ENCODE measurements around the gene RNFT2.
"Not testable (repeated sequence)": the region's sequence is repeated elsewhere in the genome, so short reads cannot be mapped to it uniquely, and the experiment has no call there.

The RNFT2 gene

DNA sequence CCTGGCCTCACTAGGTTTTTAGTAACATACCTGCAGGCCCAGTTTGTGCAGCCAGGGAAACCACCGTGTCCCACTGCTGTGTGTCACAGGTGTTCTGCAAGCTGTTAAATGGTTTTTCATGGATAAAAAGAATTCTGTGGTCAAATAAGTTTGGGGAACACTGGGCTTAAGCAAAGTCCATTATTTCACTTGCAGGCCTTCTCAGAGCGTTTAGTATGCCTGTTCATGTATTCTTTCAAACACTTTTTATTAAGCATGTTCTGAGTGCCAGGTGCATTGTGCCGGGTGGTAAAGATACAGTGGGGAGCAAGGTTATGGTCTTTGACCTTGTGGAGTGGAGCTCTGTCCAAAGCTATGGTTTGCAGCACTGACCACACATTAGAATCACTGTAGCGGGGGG, 7.4 kb downstream of the RNFT2 start:
- DNase-seq, result no peak

DNA sequence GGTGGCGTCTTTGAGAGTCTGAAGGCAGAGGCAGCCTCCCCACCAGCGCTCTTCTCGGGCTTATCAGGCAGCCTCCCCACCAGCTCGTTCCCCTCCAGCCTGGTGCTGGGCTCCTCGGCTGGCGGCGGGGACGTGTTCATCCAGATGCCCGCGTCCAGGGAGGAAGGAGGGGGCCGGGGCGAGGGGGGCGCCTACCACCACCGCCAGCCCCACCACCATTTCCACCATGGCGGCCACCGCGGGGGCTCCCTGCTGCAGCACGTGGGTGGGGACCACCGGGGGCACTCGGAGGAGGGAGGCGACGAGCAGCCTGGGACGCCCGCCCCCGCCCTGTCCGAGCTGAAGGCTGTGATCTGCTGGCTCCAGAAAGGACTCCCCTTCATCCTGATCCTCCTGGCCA, 11.8 kb downstream of the RNFT2 start:
- DNase-seq, result no peak

DNA sequence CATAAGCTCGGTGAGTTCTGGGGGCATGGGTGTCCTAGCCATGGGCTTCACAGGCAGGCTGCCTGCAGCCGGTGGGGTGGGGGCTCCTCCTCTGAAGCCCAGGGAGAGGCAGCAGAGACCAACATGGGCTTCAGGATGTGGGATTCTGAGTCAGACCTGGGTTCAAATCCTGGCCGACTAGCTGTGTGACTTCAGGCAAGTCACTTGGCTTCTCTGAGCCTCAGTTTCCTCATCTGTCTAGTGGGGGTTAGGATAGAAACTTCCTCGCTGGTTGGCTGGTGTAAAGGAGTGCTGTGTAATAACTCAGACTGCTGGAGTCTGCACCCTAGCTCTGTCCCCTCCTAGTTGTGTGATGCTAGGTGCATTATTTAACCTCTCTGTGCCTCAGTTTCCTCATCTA, 12.2 kb downstream of the RNFT2 start:
- no peak for DNase-seq

DNA sequence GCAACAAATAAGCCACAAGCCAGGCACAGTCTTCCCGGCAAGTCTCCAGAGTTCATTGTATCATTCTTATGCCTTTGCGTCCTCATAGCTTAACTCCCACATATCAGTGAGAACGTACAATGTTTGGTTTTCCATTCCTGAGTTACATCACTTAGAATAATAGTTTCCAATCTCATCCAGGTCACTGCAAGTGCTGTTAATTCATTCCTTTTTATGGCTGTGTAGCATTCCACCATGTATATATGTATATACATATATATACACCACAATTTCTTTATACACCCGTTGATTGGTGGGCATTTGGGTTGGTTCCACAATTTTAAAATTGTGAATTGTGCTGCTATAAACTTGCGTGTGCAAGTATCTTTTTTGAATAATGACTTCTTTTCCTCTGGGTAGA, 16.0 kb downstream of the RNFT2 start:
- not testable (repeated sequence) for DNase-seq

DNA sequence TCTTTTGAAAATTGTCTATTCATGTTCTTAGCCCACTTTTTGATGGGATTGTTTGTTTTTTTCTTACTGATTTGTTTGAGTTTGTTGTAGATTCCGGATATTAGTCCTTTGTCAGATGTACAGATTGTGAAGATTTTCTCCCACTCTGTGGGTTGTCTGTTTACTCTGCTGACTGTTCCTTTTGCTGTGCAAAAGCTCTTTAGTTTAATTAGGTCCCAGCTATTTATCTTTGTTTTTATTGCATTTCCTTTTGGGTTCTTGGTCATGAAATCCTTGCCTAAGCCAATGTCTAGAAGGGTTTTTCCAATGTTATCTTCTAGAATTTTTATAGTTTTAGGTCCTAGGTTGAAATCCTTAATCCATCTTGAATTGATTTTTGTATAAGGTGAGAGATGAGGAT, 16.7 kb downstream of the RNFT2 start:
- DNase-seq, result not testable (repeated sequence)

DNA sequence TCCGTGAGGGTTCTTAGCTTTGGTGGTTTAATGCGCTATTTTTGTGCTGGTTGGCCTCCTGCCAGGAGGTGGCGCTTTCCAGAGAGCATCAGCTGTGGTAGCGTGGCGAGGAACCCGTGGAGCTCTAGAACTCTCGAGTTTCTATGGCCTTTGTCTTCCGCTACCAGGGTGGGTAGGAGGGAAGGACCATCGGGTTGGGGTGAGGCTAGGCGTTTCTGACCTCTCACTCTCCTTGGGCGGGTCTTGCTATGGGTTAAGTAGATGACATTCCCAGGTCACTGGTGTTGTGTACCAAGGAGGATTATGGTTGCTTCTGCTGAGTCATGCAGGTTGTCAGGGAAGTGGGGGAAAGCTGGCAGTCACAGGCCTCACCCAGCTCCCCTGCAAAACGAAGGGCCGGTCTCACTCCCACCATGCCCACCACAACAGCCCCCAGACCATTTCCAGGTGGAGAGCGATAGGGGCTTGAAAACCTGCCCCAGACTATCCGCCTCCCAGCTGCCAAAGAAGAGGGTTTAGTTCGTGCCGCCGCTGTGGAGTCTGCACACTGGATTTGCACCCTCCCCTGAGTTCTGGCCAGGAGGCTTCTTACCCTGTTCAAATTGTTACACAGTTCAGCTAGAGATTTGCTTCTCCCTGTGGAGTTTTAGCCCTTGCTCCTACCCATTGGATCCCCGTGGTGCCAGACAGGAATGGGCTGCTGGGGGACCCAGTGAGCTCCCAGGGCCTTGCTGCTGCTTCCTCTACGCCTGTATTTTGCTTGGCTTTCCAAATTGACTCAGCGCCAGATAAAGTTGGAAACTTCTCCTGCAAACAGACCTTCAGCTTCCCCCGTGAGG, 21.9 kb downstream of the RNFT2 start:
- no peak for DNase-seq

DNA sequence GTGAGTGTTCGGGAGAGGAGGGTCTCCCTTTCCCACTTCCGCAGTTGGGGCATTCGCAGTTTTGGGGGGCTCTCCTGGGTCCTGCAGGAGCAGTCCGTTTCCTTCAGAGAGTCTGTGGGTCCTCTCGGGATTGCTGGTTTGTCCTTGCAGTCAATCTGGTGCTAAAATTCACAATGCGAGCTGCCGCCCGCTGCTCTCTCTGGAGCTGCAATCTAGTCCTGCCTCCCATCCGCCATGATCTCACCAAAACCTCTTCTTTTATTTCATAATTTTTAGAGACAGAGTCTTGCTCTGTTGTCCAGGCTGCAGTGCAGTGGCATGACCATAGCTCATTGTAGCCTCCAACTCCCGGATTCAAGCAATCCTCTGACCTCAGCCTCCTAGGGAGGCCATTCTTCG, 22.5 kb downstream of the RNFT2 start:
- no peak for DNase-seq

DNA sequence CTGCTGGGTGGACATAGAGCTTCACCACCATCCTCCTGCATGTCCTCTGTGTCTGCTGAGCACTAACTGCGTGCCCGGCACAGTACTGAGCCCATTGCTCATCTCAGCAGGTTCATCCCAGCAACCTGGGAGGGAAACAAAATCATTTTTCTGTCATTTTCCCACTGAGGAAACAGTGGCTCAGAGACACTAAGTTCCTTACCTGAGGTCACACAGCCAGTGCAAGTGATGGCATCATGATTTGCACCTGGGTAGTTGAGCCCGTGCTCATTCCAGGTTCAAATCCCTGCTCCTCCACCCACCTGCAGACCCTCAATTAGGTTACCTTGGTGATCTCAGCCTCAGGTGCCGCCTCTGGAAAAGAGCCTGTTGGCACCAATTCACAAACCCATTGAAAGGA, 23.4 kb downstream of the RNFT2 start:
- no peak for DNase-seq

DNA sequence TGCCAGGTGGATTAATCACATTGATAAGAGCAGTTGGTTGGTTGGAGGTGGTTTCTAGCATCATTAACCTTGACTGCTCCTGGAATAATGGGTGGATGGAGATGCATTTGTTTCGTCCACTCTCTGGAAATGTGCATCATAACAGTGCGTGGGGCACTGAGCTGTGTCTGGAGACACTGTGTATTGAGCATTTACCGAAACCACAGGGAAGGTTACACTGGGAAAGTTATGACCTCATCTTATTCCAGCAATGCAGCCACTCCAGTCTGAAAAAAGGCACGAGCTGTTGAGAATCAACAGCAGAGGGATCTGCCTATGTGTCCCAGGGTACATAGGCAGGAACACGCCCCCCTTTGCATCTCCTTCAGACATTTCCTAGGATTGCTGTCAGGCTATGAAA, 27.2 kb downstream of the RNFT2 start:
- no peak for DNase-seq

DNA sequence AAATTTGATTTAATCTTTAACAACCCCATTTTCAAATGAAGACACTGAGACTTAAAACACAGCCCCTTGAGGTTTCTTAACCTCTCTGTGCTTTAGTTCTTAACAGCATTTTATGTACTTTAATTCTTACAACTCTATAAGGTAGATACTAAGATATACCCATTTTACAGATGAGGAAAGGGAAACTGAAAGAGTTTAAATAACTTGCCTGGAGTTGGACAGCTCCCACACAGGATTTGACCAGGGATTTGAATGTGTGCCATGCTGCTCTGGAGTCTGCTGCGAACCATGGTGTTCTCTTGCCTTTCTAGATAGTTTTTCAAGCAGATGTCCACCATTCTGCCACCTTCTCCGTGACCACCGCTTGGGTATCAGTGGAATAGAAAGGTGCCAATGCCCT, 28.2 kb downstream of the RNFT2 start:
- no peak for DNase-seq

DNA sequence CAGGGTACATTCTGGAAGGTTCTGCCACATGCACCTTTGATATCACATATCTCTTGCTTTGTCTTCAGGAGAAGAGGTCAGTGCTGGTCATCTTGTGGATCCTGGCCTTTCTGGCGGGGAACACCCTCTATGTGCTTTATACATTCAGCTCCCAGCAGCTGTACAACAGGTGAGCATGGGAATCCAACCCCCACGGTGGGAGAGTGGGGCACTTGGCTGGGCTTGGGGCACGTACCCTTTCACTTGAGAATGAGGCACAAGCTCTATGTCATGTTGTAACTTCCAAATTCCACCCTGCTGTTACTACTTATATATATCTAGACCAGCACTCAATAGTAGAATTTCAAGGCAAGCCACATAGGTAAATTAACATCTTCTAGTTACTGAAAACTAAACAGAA, 28.6 kb downstream of the RNFT2 start:
- no peak for DNase-seq

DNA sequence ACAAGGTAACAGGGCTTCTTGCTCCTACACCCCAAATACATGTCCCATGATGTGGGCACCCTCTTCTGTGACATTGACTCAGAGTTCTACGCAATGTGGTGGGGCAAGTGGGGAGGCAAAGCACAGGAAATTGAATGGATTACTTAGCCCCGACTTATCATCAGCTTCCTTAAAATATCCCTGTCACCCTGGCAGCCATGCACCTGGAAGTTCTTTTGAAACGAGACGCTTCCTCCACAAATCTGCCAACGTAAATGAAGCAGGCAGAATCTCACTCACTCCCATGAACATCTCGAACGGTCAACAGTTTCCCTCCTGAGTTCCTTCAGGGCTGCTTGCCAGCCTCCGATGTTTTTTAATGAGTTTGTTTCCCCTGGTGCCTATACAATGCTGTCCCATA, 33.5 kb downstream of the RNFT2 start:
- no peak for DNase-seq

DNA sequence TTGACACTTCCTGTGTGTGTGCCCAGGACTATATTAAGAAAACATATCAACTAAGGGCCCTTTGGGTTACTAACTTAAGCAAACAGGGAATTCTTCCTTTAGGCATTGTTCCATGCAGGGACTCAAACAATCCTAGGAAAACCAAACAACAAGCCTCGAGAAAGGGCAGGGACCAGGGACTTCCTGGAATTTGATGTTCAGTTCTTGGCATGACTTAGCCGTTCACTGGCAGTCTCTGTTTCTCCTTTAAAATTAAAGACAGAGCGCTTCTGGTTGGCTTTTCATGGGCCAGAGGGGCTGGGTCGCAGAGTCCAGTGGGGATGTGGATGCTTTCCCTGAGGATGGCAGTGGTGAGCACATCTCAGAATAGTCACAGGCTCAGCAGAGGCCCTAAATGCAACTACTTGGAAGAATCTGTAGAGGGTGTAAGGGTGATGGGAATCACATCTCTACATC, 35.2 kb downstream of the RNFT2 start:
- DNase-seq, result no peak

DNA sequence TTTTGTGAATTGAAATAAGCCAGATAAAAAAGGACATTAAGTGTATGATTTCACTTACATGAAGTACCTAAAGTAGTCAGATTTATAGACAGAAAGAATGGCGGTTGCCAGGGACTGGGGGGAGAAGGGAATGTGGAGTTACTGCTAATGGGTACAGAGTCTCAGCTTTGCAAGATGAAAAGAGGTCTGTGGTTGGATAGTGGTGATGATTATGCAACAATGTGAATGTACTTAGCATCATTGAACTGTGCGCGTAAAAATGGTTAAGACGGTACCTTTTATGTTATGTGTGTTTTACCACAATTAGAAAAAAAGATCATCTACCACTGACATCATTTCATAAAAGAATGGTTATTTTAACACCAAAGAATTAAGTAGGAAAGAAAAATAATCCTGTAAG, 35.9 kb downstream of the RNFT2 start:
- DNase-seq, result no peak

DNA sequence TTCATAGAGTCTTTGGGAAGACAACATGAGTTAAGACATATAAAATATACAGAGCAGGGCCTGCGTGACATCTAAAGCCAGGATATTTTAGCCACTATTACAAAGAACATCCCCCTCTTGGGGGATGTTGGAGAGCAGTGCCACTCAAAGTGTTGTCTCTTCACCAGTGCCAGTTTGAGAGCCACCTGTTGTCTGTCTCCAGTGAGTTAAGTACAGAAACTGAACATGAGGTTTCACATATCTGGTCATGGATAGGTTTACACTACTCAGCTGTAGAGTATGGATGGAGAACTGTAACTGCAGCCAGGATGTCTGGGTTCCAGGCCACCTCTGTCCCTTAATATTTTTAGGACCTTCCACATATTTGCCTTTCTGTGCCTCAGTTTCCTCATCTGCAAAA, 39.1 kb downstream of the RNFT2 start:
- DNase-seq, result no peak

DNA sequence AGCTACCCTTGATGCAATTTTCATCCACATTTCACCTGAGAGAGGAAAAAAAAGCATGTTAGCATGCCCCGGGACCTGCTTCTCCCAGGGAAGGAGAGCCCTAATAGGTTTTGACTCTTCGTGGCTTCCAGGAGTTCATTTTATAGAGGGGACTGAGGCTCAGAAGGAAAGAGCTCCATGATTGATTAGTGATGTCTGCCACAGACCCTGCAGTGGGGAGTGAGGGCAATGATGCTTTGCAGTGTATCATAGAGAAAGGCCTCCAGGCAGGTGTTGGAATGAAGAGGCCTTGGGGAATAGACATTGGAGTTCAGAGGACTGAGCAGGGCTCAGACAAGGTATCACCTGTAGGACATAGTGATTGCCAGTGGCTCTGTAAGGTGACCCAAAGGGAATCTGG, 41.5 kb downstream of the RNFT2 start:
- DNase-seq, result no peak

DNA sequence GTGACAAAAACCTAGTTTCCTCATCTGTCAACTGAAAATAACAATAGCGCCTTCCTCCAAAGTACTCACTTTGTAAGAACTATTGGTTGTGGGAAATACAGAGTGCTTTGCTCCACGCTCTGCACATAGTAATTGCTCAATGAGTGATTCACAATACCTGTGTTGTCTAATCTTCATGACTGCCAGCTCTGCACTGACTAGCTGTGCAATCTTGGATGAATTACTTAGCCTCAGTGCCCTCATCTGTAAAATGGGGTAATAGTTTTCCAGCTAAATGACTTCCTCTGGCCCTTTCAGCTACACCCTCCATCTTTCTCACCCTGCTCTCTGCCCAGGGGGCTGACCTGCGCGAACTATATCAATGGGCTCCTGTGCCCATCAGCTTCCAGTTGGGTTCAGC, 42.8 kb downstream of the RNFT2 start:
- no peak for DNase-seq

DNA sequence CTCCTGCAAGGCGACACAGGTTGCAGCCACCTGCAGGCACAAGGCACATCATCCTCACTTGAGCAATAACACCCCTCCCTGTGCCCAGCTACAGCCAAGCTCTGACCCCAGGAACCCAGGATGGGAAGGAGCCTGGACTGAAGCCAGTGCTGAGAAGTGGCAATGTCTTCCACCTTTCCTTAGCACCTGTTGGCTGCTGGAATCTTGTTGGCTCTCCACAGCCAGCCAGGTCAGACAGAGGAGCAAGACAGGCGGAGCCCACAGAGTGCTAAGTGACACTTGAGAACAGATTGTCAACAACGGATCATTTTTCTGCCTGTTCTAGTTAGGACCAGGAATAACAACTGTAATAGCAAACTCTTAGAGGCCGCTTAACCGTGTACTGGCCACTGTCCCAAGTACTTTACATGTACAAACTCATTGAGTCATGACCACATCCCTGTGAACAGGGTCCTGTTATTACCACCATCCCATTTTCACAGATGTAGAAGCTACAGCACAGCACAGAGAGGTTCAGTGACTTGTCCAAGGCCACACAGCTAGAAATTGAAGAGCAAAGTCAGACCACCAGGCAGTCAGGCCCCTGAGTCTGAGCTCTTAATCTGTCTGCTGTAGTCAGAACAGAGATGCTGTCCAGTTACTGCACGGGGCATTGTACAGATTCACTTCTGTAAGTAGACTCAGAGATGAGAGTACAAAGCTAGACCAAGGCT, 45.6 kb downstream of the RNFT2 start:
- DNase-seq, result no peak

DNA sequence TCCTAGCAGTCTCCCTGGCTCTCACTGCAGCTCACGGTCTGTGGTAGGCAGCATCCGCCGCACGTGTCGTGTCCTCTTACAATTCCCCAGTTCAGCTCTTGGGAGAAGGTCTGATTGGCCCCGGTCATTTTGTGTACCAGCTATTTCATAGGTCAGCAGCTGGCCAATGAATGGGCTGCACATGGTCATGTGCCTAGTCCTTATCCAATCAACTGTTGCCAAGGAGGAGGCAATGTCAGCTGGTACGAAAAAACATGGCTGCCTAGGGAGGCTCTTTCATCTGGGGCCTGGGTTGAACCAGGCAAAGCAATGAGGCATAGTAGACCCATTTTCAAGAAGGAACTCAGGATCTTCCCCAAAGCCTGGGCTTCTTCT, 46.1 kb downstream of the RNFT2 start:
- peak in 1 of 2 experiments; percentile 7 for DNase-seq

DNA sequence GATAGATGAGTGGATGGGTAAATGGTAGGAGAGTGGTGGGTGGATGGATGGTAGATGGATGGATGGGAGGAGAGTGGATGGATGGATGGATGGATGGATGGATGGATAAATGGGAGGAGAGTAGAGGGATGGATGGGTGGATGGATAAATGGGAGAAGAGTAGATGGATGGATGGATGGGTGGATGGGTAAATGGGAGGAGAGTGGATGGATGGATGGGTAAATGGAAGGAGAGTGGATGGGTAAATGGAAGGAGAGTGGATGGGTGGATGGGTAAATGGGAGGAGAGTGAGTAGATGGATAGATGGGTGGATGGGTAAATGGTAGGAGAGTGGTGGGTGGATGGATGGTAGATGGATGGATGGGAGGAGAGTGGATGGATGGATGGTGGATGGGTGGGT, 51.4 kb downstream of the RNFT2 start:
- DNase-seq, result not testable (repeated sequence)

DNA sequence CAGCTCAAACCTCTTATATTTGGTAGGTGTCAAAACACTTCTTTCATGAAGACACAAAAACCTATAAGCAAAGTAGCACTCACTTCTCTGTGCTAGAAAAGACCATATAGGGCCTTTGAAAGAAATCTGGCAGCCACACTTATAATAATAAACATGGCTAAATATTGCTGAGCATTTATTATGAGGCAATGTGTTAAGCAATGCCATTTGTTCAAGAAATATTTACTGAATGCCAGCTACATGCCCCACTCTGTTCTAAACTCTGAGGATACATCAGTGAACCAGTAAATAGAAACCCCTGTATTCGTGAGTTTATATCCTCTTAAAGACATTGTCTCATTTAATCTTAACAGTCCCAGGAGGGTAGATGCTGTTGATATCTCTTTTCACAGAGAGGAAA, 52.0 kb downstream of the RNFT2 start:
- no peak for DNase-seq

DNA sequence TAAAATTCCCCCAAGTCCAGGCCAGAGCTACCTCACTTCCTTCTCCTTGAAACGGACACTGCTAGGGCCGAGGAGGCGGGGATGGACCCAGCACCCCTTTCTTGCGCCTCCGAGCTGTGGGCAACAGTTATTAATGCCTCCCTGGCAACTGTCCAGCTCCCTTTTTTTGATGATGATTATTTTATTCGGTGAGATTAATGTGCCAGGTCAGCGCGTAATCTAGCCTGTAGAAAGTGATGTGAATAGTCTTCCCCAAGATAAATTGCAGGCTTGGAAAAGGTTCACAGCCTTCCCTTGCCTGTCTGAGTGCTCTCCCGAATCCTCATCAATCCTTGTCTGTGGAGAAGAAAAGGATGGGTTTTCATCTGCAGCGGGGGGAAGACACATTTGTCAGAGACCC, 54.3 kb downstream of the RNFT2 start:
- no peak for DNase-seq

DNA sequence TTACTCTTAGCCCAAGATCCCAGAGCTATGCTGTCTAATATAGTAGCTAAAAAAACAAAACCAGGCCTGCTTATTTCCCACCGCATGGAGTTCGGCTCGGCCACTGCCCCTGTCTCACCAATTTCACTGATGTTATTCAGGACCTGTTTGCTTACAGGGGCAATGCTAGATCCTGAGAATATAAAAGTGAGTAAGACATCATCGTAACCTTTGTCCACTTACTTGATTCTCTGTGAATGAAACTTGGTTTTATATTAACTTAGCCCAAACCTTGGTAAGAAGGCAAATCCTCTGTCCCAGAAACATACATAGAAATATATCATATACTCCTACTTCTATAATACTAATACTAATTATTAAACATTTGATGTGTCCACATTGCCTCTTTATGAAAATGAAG, 56.6 kb downstream of the RNFT2 start:
- DNase-seq, result no peak

DNA sequence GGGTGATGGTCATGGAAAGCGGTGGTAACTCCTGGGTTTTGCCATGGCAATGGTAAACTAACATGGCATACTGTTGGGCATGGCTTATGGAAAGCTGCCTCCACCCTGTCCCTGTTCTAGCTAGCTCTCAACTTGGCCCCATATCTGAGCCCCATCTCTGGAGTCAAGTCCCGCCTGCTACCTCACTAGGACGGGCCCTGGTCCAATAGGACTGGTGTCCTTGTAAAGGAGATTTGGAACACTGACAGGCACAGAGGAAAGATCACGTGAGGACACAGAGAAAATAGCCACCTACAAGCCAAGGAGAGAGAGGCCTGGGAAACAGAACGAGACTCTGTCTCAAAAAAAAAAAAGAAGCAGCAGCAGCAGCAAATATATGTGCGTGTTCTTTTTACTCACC, 59.8 kb downstream of the RNFT2 start:
- DNase-seq, result no peak

DNA sequence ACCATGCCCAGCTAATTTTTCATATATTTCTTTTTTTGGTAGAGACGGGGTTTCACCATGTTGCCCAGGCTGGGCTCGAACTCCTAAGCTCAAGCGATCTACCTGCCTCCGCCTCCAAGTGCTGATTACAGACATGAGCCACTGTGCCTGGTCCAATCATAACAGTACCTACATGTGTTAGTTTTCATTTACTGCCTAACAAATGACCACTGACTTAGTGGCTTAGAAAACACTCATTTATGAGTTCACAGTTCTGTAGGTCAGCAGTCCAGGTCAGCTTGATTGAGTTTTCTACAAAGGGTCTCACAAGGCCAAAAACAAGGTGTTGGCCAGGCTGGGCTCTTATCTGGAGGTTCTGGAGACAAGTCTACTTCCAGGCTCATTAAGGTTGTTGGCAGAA, 60.6 kb downstream of the RNFT2 start:
- no peak for DNase-seq
